OCI-LY7 (cell line): ENCODE results near the gene CIZ1. TPM values are rescaled to one million over a fixed set of nuclear protein-coding genes. Genes with fewer than 3 reads are reported as not detected.
"Not testable (repeated sequence)": the region's sequence is repeated elsewhere in the genome, so short reads cannot be mapped to it uniquely, and the experiment has no call there.

Experiments used
- BruUV-seq: library from RNA; stranded (reverse); fragments of 400-500 nt; replicated peaks from 2 replicates; lab custom pipeline; 2021; lab: Mats Ljungman, UMichigan
- CTCF ChIA-PET: fragments of 300-600 bp; sonication (Branson Sonifier 250); formaldehyde crosslinking; loops from one replicate; lab custom pipeline; 2022; ENCODE audit warnings: antibody characterized with exemption; ENCODE audit not compliant: unreplicated experiment; lab: Charles Lee
- POLR2A ChIA-PET: fragments of 300-600 bp; sonication (Branson Sonifier 250); formaldehyde crosslinking; loops from one replicate; lab custom pipeline; 2022; ENCODE audit warnings: antibody characterized with exemption; lab: Charles Lee
- DNase-seq: peaks from one replicate; pipeline ENCODE4 v3.0.0-alpha.2; 2015; ENCODE audit warnings: low spot score
- H2AFZ ChIP-seq: fragments of 200-600 bp; sonication (generic), shearing (Covaris generic); 2 replicates; pipeline ENCODE4 v1.6.1; 2014; ENCODE audit warnings: mild to moderate bottlenecking, antibody characterized with exemption, low read length, moderate library complexity
- H3K27ac ChIP-seq: fragments of 200-600 bp; sonication (generic); 2 replicates; pipeline ENCODE4 v1.5.1; 2014; ENCODE audit warnings: mixed run types, low read depth, mild to moderate bottlenecking, moderate library complexity, low read length, inconsistent platforms; ENCODE audit not compliant: poor library complexity, severe bottlenecking
- H3K36me3 ChIP-seq: fragments of 200-600 bp; sonication (generic); 2 replicates; pipeline ENCODE4 v1.6.1; 2014; ENCODE audit warnings: mild to moderate bottlenecking, antibody characterized with exemption, low read length, moderate library complexity, mixed read lengths; ENCODE audit not compliant: insufficient read depth
- H3K4me1 ChIP-seq: fragments of 200-600 bp; sonication (generic); 2 replicates; pipeline ENCODE4 v1.5.1; 2014; ENCODE audit warnings: mild to moderate bottlenecking, low read length; ENCODE audit not compliant: insufficient read depth, poor library complexity, severe bottlenecking
- H3K4me2 ChIP-seq: fragments of 200-600 bp; sonication (generic); 2 replicates; pipeline ENCODE4 v1.6.1; 2014; ENCODE audit warnings: mild to moderate bottlenecking, low read length
- H3K4me3 ChIP-seq: fragments of 200-600 bp; sonication (generic); 2 replicates; pipeline ENCODE4 v1.5.1; 2014; ENCODE audit warnings: mild to moderate bottlenecking, low read depth, low read length; ENCODE audit not compliant: poor library complexity, severe bottlenecking
- H3K79me2 ChIP-seq: fragments of 200-600 bp; sonication (generic); 2 replicates; pipeline ENCODE4 v1.6.1; 2016; ENCODE audit warnings: low read depth, mild to moderate bottlenecking, low read length, moderate library complexity, mixed read lengths; ENCODE audit not compliant: insufficient read depth
- H3K9me2 ChIP-seq: fragments of 200-600 bp; sonication (generic); 2 replicates; pipeline ENCODE4 v1.6.1; 2016; ENCODE audit warnings: mild to moderate bottlenecking, low read length, mixed read lengths; ENCODE audit not compliant: insufficient read depth
- H3K9me3 ChIP-seq: fragments of 200-600 bp; sonication (generic); 2 replicates; pipeline ENCODE4 v1.6.1; 2014; ENCODE audit warnings: mild to moderate bottlenecking, mixed run types, low read length, mixed read lengths
- H4K20me1 ChIP-seq: fragments of 200-600 bp; sonication (generic); 2 replicates; pipeline ENCODE4 v1.6.1; 2014; ENCODE audit warnings: mild to moderate bottlenecking, antibody characterized with exemption, low read length, moderate library complexity, mixed read lengths; ENCODE audit not compliant: insufficient read depth
- CTCF ChIP-seq: fragments of 200-600 bp; sonication (generic); conservative IDR thresholded peaks from 2 replicates; pipeline ENCODE4 v1.5.1; 2014; ENCODE audit warnings: mild to moderate bottlenecking, antibody characterized with exemption, low read length, moderate library complexity, mixed read lengths
- EZH2phosphoT487 ChIP-seq: fragments of 200-600 bp; sonication (generic); IDR thresholded peaks from 2 replicates; pipeline ENCODE4 v1.6.1; 2018; ENCODE audit warnings: low read depth, borderline replicate concordance, mild to moderate bottlenecking, mixed run types, antibody characterized with exemption, low read length, moderate library complexity, mixed read lengths
- intact Hi-C: fragments of 100-400 bp; cut with micrococcal nuclease; formaldehyde crosslinking; loops from one replicate; pipeline ENCODE4 v1.10.0; 2022; ENCODE audit not compliant: unreplicated experiment
- total RNA-seq, 2 experiments: library from RNA; depleted of rRNA in 1 of 2; stranded (reverse); fragments of >200 nt in 1 of 2; shearing (Covaris generic) in 1 of 2; gene quantifications; 2 replicates each; pipeline ENCODE4 v1.2.3, GENCODE V29; 2014 to 2022

Gene CIZ1
- total RNA-seq, 2 experiments from 2014 or later: 45.4 to 121 TPM

GRCh38 chr9:128232528-128233428 is 41.4 kb upstream of the CIZ1 start:
- H3K9me3 ChIP-seq: no peaks in the 10 kb centered on the region
- no peaks in the 10 kb centered on the region for H3K79me2 ChIP-seq
- no peaks in the 10 kb centered on the region for H4K20me1 ChIP-seq
- intact Hi-C loops: no loop called here
- no TSS peak for BruUV-seq
- no peak overlapping the region for H3K4me2 ChIP-seq
- ChIA-PET POLR2A (no interaction called here), CTCF (interaction anchor here (0.6 kb wide), 1 partner anchor 24 kb away, joined by 3 read pairs; no protein-coding TSS in a partner anchor)
- no peak overlapping the region for H3K27ac ChIP-seq
- no peaks in the 10 kb centered on the region for H3K4me1 ChIP-seq
- no peaks in the 10 kb centered on the region for H3K9me2 ChIP-seq
- TF ChIP-seq CTCF (no peak), EZH2phosphoT487 (no peak)
- no peak for DNase-seq
- H3K4me3 ChIP-seq: no peak overlapping the region
- no peaks in the 10 kb centered on the region for H3K36me3 ChIP-seq
- no peak overlapping the region for H2AFZ ChIP-seq

GRCh38 chr9:128231638-128232527 is 40.5 kb upstream of the CIZ1 start:
- CTCF ChIA-PET: no interaction called here
- POLR2A ChIA-PET: no interaction called here
- Histone ChIP-seq H3K36me3 (no peaks in the 10 kb centered on the region), H3K4me2 (no peak overlapping the region), H3K9me3 (no peaks in the 10 kb centered on the region), H3K27ac (no peak overlapping the region), H2AFZ (no peak overlapping the region), H4K20me1 (no peaks in the 10 kb centered on the region), H3K9me2 (no peaks in the 10 kb centered on the region), H3K4me1 (no peaks in the 10 kb centered on the region), H3K4me3 (no peak overlapping the region), H3K79me2 (no peaks in the 10 kb centered on the region)
- no peak for DNase-seq
- TF ChIP-seq CTCF (no peak), EZH2phosphoT487 (no peak)
- BruUV-seq: no TSS peak
- intact Hi-C loops: no loop called here

GRCh38 chr9:128230897-128231296 is 39.5 kb upstream of the CIZ1 start:
- H3K4me3 ChIP-seq, H3K79me2 ChIP-seq, POLR2A ChIA-PET, H4K20me1 ChIP-seq, H3K4me2 ChIP-seq, H3K36me3 ChIP-seq, H3K9me3 ChIP-seq, DNase-seq, H3K27ac ChIP-seq, BruUV-seq, intact Hi-C loops, CTCF ChIA-PET, H3K9me2 ChIP-seq, H2AFZ ChIP-seq, H3K4me1 ChIP-seq: not testable (repeated sequence)
